ENCODE results near the gene FAM89B. TPM values are rescaled to one million over a fixed set of nuclear protein-coding genes. Genes with fewer than 3 reads are reported as not detected.

Gene FAM89B
- total RNA-seq, 1 donor from 2014 or later: 47.5 TPM

GRCh38 chr11:65559535-65559934 is 12.8 kb upstream of the FAM89B start:
- no peaks in the 10 kb centered on the region for H3K9me3 Mint-ChIP-seq (ENCODE audit: unreplicated experiment)
- peaks cover 58% of the 10 kb centered on the region for H3K4me1 ChIP-seq (ENCODE audit: insufficient read depth, low read length)
- no peak for TF ChIP-seq EZH2 (IDR thresholded peaks at IDR 0.05; ENCODE audit: insufficient read depth, low read length)
- TF ChIP-seq CTCF (IDR thresholded peaks at IDR 0.05; ENCODE audit: insufficient read depth, low read depth, low read length): no peak
- no peak overlapping the region for H3K4me3 ChIP-seq (ENCODE audit: insufficient read depth, low read depth, low read length)
- H3K27ac Mint-ChIP-seq (ENCODE audit: unreplicated experiment): no peak overlapping the region
- H3K36me3 ChIP-seq (ENCODE audit: insufficient read depth, low read length): no peaks in the 10 kb centered on the region
- peak overlapping the region; percentile 84 for H3K9ac ChIP-seq (ENCODE audit: low read length)
- no peak overlapping the region for H3K4me3 Mint-ChIP-seq (ENCODE audit: unreplicated experiment)
- FAIRE-seq: no peak
- peaks cover 29% of the 10 kb centered on the region for H3K79me2 ChIP-seq (ENCODE audit: insufficient read depth, low read length)
- peak overlapping the region; percentile 94 for H3K4me2 ChIP-seq (ENCODE audit: low read length)
- peaks cover 30% of the 10 kb centered on the region for H3K4me1 Mint-ChIP-seq (ENCODE audit: low read depth, unreplicated experiment)
- H3K36me3 Mint-ChIP-seq (ENCODE audit: low read depth, unreplicated experiment): peaks cover 2% of the 10 kb centered on the region
- no peak overlapping the region for H2AFZ ChIP-seq (ENCODE audit: low read depth, low read length)
- no peaks in the 10 kb centered on the region for H3K27me3 ChIP-seq (ENCODE audit: insufficient read depth, low read length)
- no peaks in the 10 kb centered on the region for H3K9me3 ChIP-seq (ENCODE audit: insufficient read depth, low read depth, low read length)
- H3K27ac ChIP-seq (ENCODE audit: low read depth, low read length): peak overlapping the region; percentile 92
- no peak for DNase-seq (ENCODE audit: low read depth)
- H4K20me1 ChIP-seq (ENCODE audit: insufficient read depth, low read length): peaks cover 16% of the 10 kb centered on the region
- H3K27me3 Mint-ChIP-seq (ENCODE audit: low read depth, unreplicated experiment): peaks cover 8% of the 10 kb centered on the region

GRCh38 chr11:65559951-65560537 is 12.3 kb upstream of the FAM89B start:
- FAIRE-seq (no peak), DNase-seq (ENCODE audit: low read depth) (peak; percentile 55)
- H3K4me1 Mint-ChIP-seq (ENCODE audit: low read depth, unreplicated experiment): peaks cover 28% of the 10 kb centered on the region
- peak overlapping the region; percentile 56 for H3K27ac Mint-ChIP-seq (ENCODE audit: unreplicated experiment)
- TF ChIP-seq CTCF (IDR thresholded peaks at IDR 0.05; ENCODE audit: insufficient read depth, low read depth, low read length): no peak
- TF ChIP-seq EZH2 (IDR thresholded peaks at IDR 0.05; ENCODE audit: insufficient read depth, low read length): no peak
- Histone ChIP-seq H4K20me1 (ENCODE audit: insufficient read depth, low read length) (peaks cover 11% of the 10 kb centered on the region), H3K4me1 (ENCODE audit: insufficient read depth, low read length) (peaks cover 53% of the 10 kb centered on the region), H3K4me3 (ENCODE audit: insufficient read depth, low read depth, low read length) (no peak overlapping the region), H2AFZ (ENCODE audit: low read depth, low read length) (no peak overlapping the region), H3K4me2 (ENCODE audit: low read length) (peak overlapping the region; percentile 94), H3K27ac (ENCODE audit: low read depth, low read length) (peak overlapping the region; percentile 92), H3K9me3 (ENCODE audit: insufficient read depth, low read depth, low read length) (no peaks in the 10 kb centered on the region), H3K9ac (ENCODE audit: low read length) (peak overlapping the region; percentile 55), H3K79me2 (ENCODE audit: insufficient read depth, low read length) (peaks cover 24% of the 10 kb centered on the region), H3K36me3 (ENCODE audit: insufficient read depth, low read length) (no peaks in the 10 kb centered on the region), H3K27me3 (ENCODE audit: insufficient read depth, low read length) (no peaks in the 10 kb centered on the region)
- H3K4me3 Mint-ChIP-seq (ENCODE audit: unreplicated experiment): peak overlapping the region; percentile 58
- H3K36me3 Mint-ChIP-seq (ENCODE audit: low read depth, unreplicated experiment): peaks cover 2% of the 10 kb centered on the region
- peaks cover 3% of the 10 kb centered on the region for H3K27me3 Mint-ChIP-seq (ENCODE audit: low read depth, unreplicated experiment)
- H3K9me3 Mint-ChIP-seq (ENCODE audit: unreplicated experiment): no peaks in the 10 kb centered on the region

Data from astrocyte (in vitro differentiated cells and primary cell).